K562 (cell line): ENCODE data around the gene NRXN3. TPM values are rescaled to one million over a fixed set of nuclear protein-coding genes. Genes with fewer than 3 reads are reported as not detected.

Experiments used
- ATAC-seq: fragments of 200-7000 bp; cut with Tn5 transposase; 3 replicates; pipeline ENCODE4 v1.9.1; 2020; ENCODE audit warnings: moderate library complexity
- BruUV-seq: library from RNA; stranded (reverse); fragments of 400-500 nt; replicated peaks from 2 replicates; lab custom pipeline; 2021; lab: Mats Ljungman, UMichigan
- CTCF ChIA-PET: fragments of 300-600 bp; formaldehyde crosslinking; extraction: SDS; loops from one replicate; lab custom pipeline; 2021; ENCODE audit warnings: low intra/inter-chr PET ratio; lab: Yijun Ruan, JAX
- POLR2A ChIA-PET: fragments of 300-600, 350-650 bp; sonication (Branson Sonifier 250); formaldehyde crosslinking; extraction: SDS; loops from one replicate; lab custom pipeline; 2021; ENCODE audit warnings: antibody characterized with exemption, inconsistent platforms; lab: Yijun Ruan, JAX
- DNase-seq, 4 experiments: peaks; one replicate each; pipeline versions ENCODE4 v3.0.0 to v3.0.0-alpha.2; 2011 to 2018; ENCODE audit warnings: low spot score in 3 of 4, mixed read lengths in 3 of 4; ENCODE audit errors: extremely low read depth in 1 of 4
- FAIRE-seq: peaks from 2 replicates; lab custom pipeline; 2011; peaks lifted over from hg19 to GRCh38; lab: Jason Lieb, UNC
- H2AFZ ChIP-seq: 2 replicates; pipeline ENCODE4 v1.6.0; 2011; ENCODE audit warnings: low read depth, low read length, control low read depth, inconsistent platforms
- H3K27ac ChIP-seq: fragments of 200-600 bp; 3 replicates; pipeline ENCODE4 v1.8.0; 2011; ENCODE audit warnings: low read depth, mild to moderate bottlenecking, control low read depth, inconsistent platforms, low read length, moderate library complexity, mixed read lengths; ENCODE audit errors: extremely low read depth
- H3K27me3 ChIP-seq, 2 experiments: fragments of 300-600 bp in 1 of 2; 2 replicates in 1 of 2; 3 replicates in 1 of 2; pipeline versions ENCODE4 v1.6.0 to v1.8.0; 2011; ENCODE audit warnings: inconsistent platforms in 2 of 2, low read length in 2 of 2, mild to moderate bottlenecking in 1 of 2, mixed read lengths in 1 of 2, moderate library complexity in 1 of 2; ENCODE audit not compliant: control insufficient read depth in 2 of 2, insufficient read depth in 2 of 2
- H3K36me3 ChIP-seq: fragments of 300-600 bp; 3 replicates; pipeline ENCODE4 v1.8.0; 2011; ENCODE audit warnings: mild to moderate bottlenecking, low read length, inconsistent platforms; ENCODE audit not compliant: control insufficient read depth, insufficient read depth
- H3K4me1 ChIP-seq, 2 experiments: fragments of 200-600 bp in 1 of 2; replicated peaks in 1 of 2; 2 replicates in 1 of 2; 3 replicates in 1 of 2; pipeline versions ENCODE4 v1.5.1 to v1.8.0; 2011; ENCODE audit warnings: inconsistent platforms in 2 of 2, low read length in 2 of 2, mild to moderate bottlenecking in 1 of 2, mixed read lengths in 1 of 2, moderate library complexity in 1 of 2; ENCODE audit not compliant: control insufficient read depth in 2 of 2, insufficient read depth in 2 of 2
- H3K4me2 ChIP-seq: 2 replicates; pipeline ENCODE4 v1.6.1; 2011; ENCODE audit warnings: low read length, control low read depth, inconsistent platforms, mixed read lengths; ENCODE audit not compliant: insufficient read depth
- H3K4me3 ChIP-seq: fragments of 200-600 bp; sonication (generic), shearing (Covaris generic); 2 replicates; pipeline ENCODE4 v1.5.1; 2016; ENCODE audit warnings: control low read depth, inconsistent platforms
- H3K79me2 ChIP-seq: fragments of 200-600 bp; 3 replicates; pipeline ENCODE4 v1.8.0; 2011; ENCODE audit warnings: low read length, inconsistent platforms; ENCODE audit not compliant: control insufficient read depth, insufficient read depth
- H3K9ac ChIP-seq, 2 experiments: 2 replicates each; pipeline versions ENCODE4 v1.6.0 to v1.6.1; 2011; ENCODE audit warnings: low read depth in 2 of 2, low read length in 2 of 2, control low read depth in 1 of 2, inconsistent platforms in 1 of 2, mild to moderate bottlenecking in 1 of 2, mixed read lengths in 1 of 2; ENCODE audit not compliant: insufficient read depth in 1 of 2
- H3K9me1 ChIP-seq: one replicate; pipeline ENCODE4 v1.6.0; 2011; ENCODE audit warnings: inconsistent platforms, mild to moderate bottlenecking, low read length, moderate library complexity; ENCODE audit not compliant: control insufficient read depth, insufficient read depth
- H3K9me3 ChIP-seq: replicated peaks from 2 replicates; pipeline ENCODE4 v1.5.1; 2011; ENCODE audit warnings: low read depth, low read length, inconsistent platforms; ENCODE audit not compliant: control insufficient read depth, insufficient read depth
- H4K20me1 ChIP-seq: replicated peaks from 2 replicates; pipeline ENCODE4 v1.6.1; 2011; ENCODE audit warnings: low read length, inconsistent platforms, mixed read lengths; ENCODE audit not compliant: control insufficient read depth, insufficient read depth
- NFATC3 ChIP-seq: fragments of 450-650 bp; IDR thresholded peaks from 2 replicates; pipeline ENCODE4 v1.6.1; 2017; ENCODE audit warnings: mild to moderate bottlenecking
- ZNF41 ChIP-seq: fragments of 250-450 bp; sonication (Bioruptor Pico); conservative IDR thresholded peaks from 2 replicates; pipeline ENCODE4 v1.4.0; 2020; ENCODE audit warnings: mild to moderate bottlenecking
- whole genome bisulfite sequencing: fragments of 100-300 bp; shearing (Covaris generic); methylation state at CpG from one replicate; pipeline ENCODE4 v1.1.6; 2016; ENCODE audit warnings: low coverage, mixed read lengths; ENCODE audit not compliant: insufficient coverage; ENCODE audit errors: missing lambda C conversion rate; 5-methylcytosine and 5-hydroxymethylcytosine counted together
- in situ Hi-C: fragments of 300-500 bp; cut with MboI; formaldehyde crosslinking; loops from 4 replicates; pipeline ENCODE4 v1.15.0; 2018; ENCODE audit warnings: inconsistent platforms, mixed read lengths
- intact Hi-C: fragments of 100-400 bp; cut with micrococcal nuclease; formaldehyde crosslinking; loops from 2 replicates; pipeline ENCODE4 v1.14.2; 2022
- polyA plus RNA-seq, 8 experiments: library from polyadenylated mRNA; depleted of rRNA in 4 of 8; stranded (reverse) in 5 of 8; unstranded in 3 of 8; fragments of >200 nt; fragmentation: Nextera tagmentation in 2 of 8; fragmentation: Illumina TruSeq in 1 of 8; extraction: Ambion mirVana in 2 of 8; extraction: Trizol in 1 of 8; gene quantifications; 2 replicates each; pipeline versions ENCODE4 v1.2.1 to v1.2.3, GENCODE V29; 2011 to 2014; ENCODE audit warnings: inconsistent platforms in 1 of 8, missing spikeins in 1 of 8
- total RNA-seq, 7 experiments: library from RNA; depleted of rRNA in 6 of 7; stranded (reverse); fragments of >200 nt in 6 of 7; fragmentation: Illumina TruSeq in 2 of 7; extraction: Trizol in 2 of 7; gene quantifications; 2 replicates each; pipeline versions ENCODE4 v1.2.1 to v1.2.3, GENCODE V29; 2011 to 2021; ENCODE audit warnings: low replicate concordance in 1 of 7
- TF ChIP-seq, protein P1 (sequence below): fragments of 450-650 bp; IDR thresholded peaks from 2 replicates; pipeline ENCODE4 v1.6.1; 2018; ENCODE audit not compliant: partially characterized antibody
- TF ChIP-seq, protein P2 (sequence below), 2 experiments: fragments of 450-650 bp; formaldehyde crosslinking in 1 of 2; IDR thresholded peaks; 2 replicates each; pipeline versions ENCODE4 v1.4.0 to v1.6.1; 2014 to 2020; ENCODE audit warnings: mild to moderate bottlenecking in 2 of 2, borderline replicate concordance in 1 of 2, low read depth in 1 of 2

NRXN3 gene
- total and polyA plus RNA-seq, 9 of the 15 experiments (the other 6 are each of a cell fraction or from before 2014, with no cell fraction given): 0.09 TPM; not detected in 8

DNA sequence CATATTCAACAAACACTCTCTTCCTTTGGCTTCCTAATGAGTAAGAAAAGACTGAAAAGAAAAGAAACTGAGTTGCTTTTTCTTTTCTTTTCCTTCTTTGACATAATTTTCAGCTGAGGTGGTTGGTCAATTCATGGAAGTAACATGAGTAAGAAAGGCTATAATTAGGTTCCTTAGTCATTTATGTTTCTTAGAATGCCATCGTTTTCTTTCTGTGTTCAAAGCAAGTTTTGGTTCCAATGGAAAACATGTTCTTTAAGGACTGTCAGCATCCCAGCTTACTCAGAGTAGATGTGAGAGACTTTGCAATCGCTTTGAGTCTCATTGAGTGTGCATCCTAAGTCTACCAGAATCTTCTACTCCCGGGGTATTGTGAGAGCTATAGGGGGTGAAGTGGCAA, 1158.7 kb downstream of the NRXN3 start (continued):
- TF ChIP-seq, protein P1, sequence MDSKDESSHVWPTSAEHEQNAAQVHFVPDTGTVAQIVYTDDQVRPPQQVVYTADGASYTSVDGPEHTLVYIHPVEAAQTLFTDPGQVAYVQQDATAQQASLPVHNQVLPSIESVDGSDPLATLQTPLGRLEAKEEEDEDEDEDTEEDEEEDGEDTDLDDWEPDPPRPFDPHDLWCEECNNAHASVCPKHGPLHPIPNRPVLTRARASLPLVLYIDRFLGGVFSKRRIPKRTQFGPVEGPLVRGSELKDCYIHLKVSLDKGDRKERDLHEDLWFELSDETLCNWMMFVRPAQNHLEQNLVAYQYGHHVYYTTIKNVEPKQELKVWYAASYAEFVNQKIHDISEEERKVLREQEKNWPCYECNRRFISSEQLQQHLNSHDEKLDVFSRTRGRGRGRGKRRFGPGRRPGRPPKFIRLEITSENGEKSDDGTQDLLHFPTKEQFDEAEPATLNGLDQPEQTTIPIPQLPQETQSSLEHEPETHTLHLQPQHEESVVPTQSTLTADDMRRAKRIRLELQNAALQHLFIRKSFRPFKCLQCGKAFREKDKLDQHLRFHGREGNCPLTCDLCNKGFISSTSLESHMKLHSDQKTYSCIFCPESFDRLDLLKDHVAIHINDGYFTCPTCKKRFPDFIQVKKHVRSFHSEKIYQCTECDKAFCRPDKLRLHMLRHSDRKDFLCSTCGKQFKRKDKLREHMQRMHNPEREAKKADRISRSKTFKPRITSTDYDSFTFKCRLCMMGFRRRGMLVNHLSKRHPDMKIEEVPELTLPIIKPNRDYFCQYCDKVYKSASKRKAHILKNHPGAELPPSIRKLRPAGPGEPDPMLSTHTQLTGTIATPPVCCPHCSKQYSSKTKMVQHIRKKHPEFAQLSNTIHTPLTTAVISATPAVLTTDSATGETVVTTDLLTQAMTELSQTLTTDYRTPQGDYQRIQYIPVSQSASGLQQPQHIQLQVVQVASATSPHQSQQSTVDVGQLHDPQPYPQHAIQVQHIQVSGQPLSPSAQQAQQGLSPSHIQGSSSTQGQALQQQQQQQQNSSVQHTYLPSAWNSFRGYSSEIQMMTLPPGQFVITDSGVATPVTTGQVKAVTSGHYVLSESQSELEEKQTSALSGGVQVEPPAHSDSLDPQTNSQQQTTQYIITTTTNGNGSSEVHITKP: no peak
- TF ChIP-seq, all 486 proteins: peak for 0

DNA sequence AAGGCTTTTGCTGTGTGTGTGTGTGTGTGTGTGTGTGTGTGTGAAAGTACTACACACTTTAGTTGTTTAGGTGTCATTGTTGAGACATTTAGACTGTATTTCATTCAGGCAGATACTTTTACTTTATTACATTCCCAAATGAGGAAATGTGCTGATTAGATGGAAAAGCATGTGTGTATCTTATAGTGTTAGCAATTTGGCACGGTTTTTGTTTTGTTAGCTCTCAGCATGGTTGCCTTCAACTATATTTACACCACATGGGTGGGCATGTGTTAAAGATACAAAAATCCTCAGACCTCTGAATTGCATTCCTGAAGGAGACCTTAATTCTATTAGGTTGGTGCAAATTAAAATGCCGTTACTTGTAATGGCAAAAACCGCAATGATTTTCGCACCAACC, 1161.7 kb downstream of the NRXN3 start:
- Histone ChIP-seq H3K9me3 (no peaks in the 10 kb centered on the region), H3K27me3 (no peaks in the 10 kb centered on the region), H4K20me1 (no peaks in the 10 kb centered on the region), H3K4me1 (no peaks in the 10 kb centered on the region), H3K36me3 (no peaks in the 10 kb centered on the region), H3K4me2 (no peak overlapping the region), H3K9ac (no peak overlapping the region), H3K79me2 (no peaks in the 10 kb centered on the region), H2AFZ (no peak overlapping the region), H3K27ac (no peak overlapping the region), H3K4me3 (no peak overlapping the region), H3K9me1 (no peaks in the 10 kb centered on the region)
- in situ Hi-C loops (no loop called here), intact Hi-C loops (no loop called here)
- ChIA-PET POLR2A (no interaction called here), CTCF (no interaction called here)
- no TSS peak for BruUV-seq
- 0% methylated on average over 4 of the region's 4 CpGs for WGBS
- DNase-seq (no peak), FAIRE-seq (no peak), ATAC-seq (no peak)
- TF ChIP-seq ZNF41 (CRISPR knock-in tag): no peak
- TF ChIP-seq, protein P2, sequence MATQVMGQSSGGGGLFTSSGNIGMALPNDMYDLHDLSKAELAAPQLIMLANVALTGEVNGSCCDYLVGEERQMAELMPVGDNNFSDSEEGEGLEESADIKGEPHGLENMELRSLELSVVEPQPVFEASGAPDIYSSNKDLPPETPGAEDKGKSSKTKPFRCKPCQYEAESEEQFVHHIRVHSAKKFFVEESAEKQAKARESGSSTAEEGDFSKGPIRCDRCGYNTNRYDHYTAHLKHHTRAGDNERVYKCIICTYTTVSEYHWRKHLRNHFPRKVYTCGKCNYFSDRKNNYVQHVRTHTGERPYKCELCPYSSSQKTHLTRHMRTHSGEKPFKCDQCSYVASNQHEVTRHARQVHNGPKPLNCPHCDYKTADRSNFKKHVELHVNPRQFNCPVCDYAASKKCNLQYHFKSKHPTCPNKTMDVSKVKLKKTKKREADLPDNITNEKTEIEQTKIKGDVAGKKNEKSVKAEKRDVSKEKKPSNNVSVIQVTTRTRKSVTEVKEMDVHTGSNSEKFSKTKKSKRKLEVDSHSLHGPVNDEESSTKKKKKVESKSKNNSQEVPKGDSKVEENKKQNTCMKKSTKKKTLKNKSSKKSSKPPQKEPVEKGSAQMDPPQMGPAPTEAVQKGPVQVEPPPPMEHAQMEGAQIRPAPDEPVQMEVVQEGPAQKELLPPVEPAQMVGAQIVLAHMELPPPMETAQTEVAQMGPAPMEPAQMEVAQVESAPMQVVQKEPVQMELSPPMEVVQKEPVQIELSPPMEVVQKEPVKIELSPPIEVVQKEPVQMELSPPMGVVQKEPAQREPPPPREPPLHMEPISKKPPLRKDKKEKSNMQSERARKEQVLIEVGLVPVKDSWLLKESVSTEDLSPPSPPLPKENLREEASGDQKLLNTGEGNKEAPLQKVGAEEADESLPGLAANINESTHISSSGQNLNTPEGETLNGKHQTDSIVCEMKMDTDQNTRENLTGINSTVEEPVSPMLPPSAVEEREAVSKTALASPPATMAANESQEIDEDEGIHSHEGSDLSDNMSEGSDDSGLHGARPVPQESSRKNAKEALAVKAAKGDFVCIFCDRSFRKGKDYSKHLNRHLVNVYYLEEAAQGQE (IDR thresholded peaks at IDR 0.05; ENCODE audit: borderline replicate concordance): no peak
- TF ChIP-seq, protein P2 (CRISPR knock-in tag; IDR thresholded peaks at IDR 0.05; ENCODE audit: low read depth): no peak
- no peak for TF ChIP-seq NFATC3
